Measurements from ENCODE around the gene CHKA. TPM values are rescaled to one million over a fixed set of nuclear protein-coding genes. Genes with fewer than 3 reads are reported as not detected.

The CHKA gene
- total and polyA plus RNA-seq, 2 donors (not counting 3 experiments of a cell fraction or from before 2014, with no cell fraction given) = 21.4 to 25.1 TPM

- Histone ChIP-seq H3K79me2 (ENCODE audit: control insufficient read depth, insufficient read depth, low read length) (peaks cover 24% of the 10 kb centered on the region), H4K20me1 (replicated peaks; ENCODE audit: control insufficient read depth, extremely low read depth, insufficient read depth, low read length) (no peaks in the 10 kb centered on the region), H3K9ac (replicated peaks; ENCODE audit: extremely low read depth, insufficient read depth, low read length) (peak overlapping the region; percentile 73), H3K27ac (ENCODE audit: insufficient read depth, low read depth, low read length) (peak overlapping the region; percentile 51), H2AFZ (ENCODE audit: low read depth, low read length) (peak overlapping the region; percentile 0), H3K27me3 (ENCODE audit: control insufficient read depth in 2 of 2, insufficient read depth in 2 of 2, low read length in 2 of 2) (no peaks in the 10 kb centered on the region), H3K4me3 (replicated peaks in 1 of 3; ENCODE audit: insufficient read depth in 1 of 3, low read depth in 1 of 3, low read length in 3 of 3) (peak overlapping the region; percentile 47 to 58 (median 58)), H3K4me2 (ENCODE audit: insufficient read depth, low read length) (peak overlapping the region; percentile 84), H3K4me1 (ENCODE audit: control insufficient read depth, extremely low read depth, insufficient read depth, low read length) (peaks cover 20% of the 10 kb centered on the region), H3K9me3 (replicated peaks; ENCODE audit: control insufficient read depth, insufficient read depth, low read length) (no peaks in the 10 kb centered on the region), H3K9me1 (replicated peaks; ENCODE audit: control insufficient read depth, extremely low read depth, insufficient read depth, low read length) (no peaks in the 10 kb centered on the region), H3K36me3 (ENCODE audit: control insufficient read depth in 2 of 2, extremely low read depth in 1 of 2, insufficient read depth in 2 of 2, low read length in 2 of 2) (peaks cover 0 to 24% of the 10 kb centered on the region in 2 experiments)
- CTCF ChIA-PET = interaction anchor here (1.2 to 1.8 kb wide), 2 partner anchors 10 to 12 kb away, joined by 3 to 4 read pairs; partner anchors contain the start of gene NDUFS8
- DNase-seq (ENCODE audit: low read depth, low spot score) (no peak), FAIRE-seq (peak; percentile 24)
- BruUV-seq (replicated peaks) = no TSS peak
- intact Hi-C loops (cut with micrococcal nuclease) (loop anchor here (1.0 to 5.0 kb wide), 2 partner anchors 82 to 168 kb away; partner anchors contain the start of gene CHKA), dilution Hi-C loops (cut with MboI; ENCODE audit: extremely low pct_ligation_motif_present, low sequenced_read_pairs) (no loop called here)
- no peak for TF ChIP-seq CTCF (IDR thresholded peaks at IDR 0.05; ENCODE audit: extremely low read depth in 1 of 2, insufficient read depth in 1 of 2, low read depth in 1 of 2, low read length in 2 of 2)
- no peak for TF ChIP-seq EZH2 (IDR thresholded peaks at IDR 0.05; ENCODE audit: borderline replicate concordance, low read depth, low read length, severe bottlenecking)
- TF ChIP-seq GATA2 (IDR thresholded peaks at IDR 0.05; ENCODE audit: insufficient read depth, insufficient read length, low read depth, low read length) = no peak
- POLR2A ChIA-PET = interaction anchor here (1.2 to 1.3 kb wide), 2 partner anchors 89 to 125 kb away, joined by 3 to 7 read pairs; no protein-coding TSS in a partner anchor
These were observed 81.6 kb downstream of the CHKA start for GRCh38 chr11:68039526-68040086.

Data from endothelial cell of umbilical vein (primary cell).